ENCODE results near the gene ZDHHC24. TPM values are rescaled to one million over a fixed set of nuclear protein-coding genes. Genes with fewer than 3 reads are reported as not detected.
"Not testable (repeated sequence)": the region's sequence is repeated elsewhere in the genome, so short reads cannot be mapped to it uniquely, and the experiment has no call there.

Gene ZDHHC24
- polyA plus RNA-seq, 4 donors, result 3.1 to 11.0 (median 5.5) TPM

DNA sequence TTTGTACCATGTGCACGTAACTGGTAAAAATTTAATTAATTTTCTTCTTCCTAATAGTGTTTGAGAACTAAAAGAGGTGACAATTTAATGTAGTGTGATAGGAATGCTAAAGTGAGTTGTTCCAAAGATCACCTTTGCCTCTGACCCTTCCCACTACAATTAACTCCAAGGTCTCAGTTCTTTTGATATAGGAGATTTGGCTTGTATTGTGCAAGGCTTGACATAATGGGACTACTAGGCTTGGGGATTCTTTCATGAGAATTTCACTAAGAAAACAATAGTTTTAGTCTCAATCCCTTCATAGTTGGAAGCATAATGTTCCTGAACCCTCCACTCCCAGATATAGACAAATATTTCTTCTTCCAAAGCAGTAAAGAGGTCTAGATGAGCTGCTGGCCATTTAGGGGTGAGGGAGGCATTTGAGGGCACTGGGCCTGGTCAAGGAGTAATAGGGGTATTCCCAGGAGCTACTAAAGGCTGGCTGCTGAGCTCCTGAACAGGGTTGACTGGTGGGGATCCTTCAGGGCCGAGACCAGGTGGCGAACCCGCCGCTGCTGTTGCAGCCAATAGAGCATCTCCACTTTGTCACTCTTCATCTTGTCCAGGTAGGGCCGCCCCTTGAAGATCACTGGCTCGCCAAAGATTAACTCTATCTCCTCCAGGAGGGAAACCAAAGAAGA is 44.3 kb upstream of the ZDHHC24 start:
- 87 to 91% (median 89%) methylated on average over 7 of the region's 7 CpGs for WGBS, 3 donors
- H3K27ac ChIP-seq (ENCODE audit: low read depth in 1 of 3, low read length in 2 of 3), result no peak overlapping the region
- no peak for FAIRE-seq

DNA sequence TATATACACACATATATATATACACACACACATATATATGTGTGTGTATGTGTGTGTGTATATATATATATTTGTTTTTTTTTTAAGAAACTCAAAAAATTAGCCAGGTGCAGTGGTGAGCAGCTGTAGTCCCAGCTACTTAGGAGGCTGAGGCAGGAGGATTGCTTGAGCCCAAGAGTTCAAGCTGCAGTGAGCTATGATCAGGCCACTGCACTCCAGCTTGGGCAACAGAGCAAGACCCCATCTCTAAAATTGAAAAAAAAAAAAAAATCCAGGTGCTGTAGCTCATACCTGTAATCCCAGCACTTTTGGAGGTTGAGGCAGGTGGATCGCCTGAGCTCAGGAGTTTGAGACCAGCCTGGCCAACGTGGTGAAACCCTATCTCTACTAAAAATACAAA is 43.5 kb upstream of the ZDHHC24 start:
- H3K27ac ChIP-seq (ENCODE audit: low read depth in 1 of 3, low read length in 2 of 3); FAIRE-seq: not testable (repeated sequence)

More for the DNA sequence above, 44.3 kb upstream of the ZDHHC24 start:
- H3K27me3 ChIP-seq (ENCODE audit: control insufficient read depth in 3 of 3, insufficient read depth in 3 of 3, low read length in 3 of 3), result no peaks in the 10 kb centered on the region
- no peak for DNase-seq
- no peak overlapping the region for H3K4me3 ChIP-seq (ENCODE audit: low read depth in 1 of 3, low read length in 3 of 3)
- H3K4me1 ChIP-seq (ENCODE audit: control insufficient read depth in 3 of 3, insufficient read depth in 2 of 3, low read depth in 1 of 3, low read length in 2 of 3), result peaks cover 3 to 20% (median 4%) of the 10 kb centered on the region in 3 donors
- H3K36me3 ChIP-seq (ENCODE audit: control insufficient read depth in 3 of 3, insufficient read depth in 2 of 3, low read depth in 1 of 3, low read length in 3 of 3), result peaks cover 0 to 2% (median 0%) of the 10 kb centered on the region in 3 donors
- H3K9me3 ChIP-seq (ENCODE audit: control insufficient read depth in 2 of 2, insufficient read depth in 1 of 2, low read depth in 1 of 2, low read length in 1 of 2), result peaks cover 0 to 27% of the 10 kb centered on the region in 2 donors

DNA sequence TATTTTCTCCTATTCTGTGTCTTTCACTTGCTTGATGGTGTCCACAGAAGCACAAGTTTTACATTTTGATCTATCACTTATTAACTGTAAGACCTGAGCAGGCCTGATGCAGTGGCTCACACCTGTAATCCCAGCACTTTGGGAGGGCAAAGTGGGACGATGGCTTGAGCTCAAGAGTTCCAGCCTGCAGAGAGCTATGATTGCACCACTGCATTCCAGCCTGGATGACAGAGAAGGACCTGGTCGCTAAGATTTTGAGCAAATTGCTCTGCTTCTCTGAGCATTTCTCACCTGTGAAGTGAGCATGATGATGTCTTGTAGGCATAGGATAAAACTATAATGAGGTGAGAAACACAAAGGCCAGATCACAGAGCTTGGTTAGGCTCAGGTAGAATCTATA is 40.3 kb upstream of the ZDHHC24 start:
- Histone ChIP-seq H3K9me3 (ENCODE audit: control insufficient read depth in 2 of 2, insufficient read depth in 1 of 2, low read depth in 1 of 2, low read length in 1 of 2) (peaks cover 0 to 16% of the 10 kb centered on the region in 2 donors), H3K4me3 (ENCODE audit: low read depth in 1 of 3, low read length in 3 of 3) (no peak overlapping the region), H3K36me3 (ENCODE audit: control insufficient read depth in 3 of 3, insufficient read depth in 2 of 3, low read depth in 1 of 3, low read length in 3 of 3) (no peaks in the 10 kb centered on the region), H3K4me1 (ENCODE audit: control insufficient read depth in 3 of 3, insufficient read depth in 2 of 3, low read depth in 1 of 3, low read length in 2 of 3) (no peaks in the 10 kb centered on the region), H3K27ac (ENCODE audit: low read depth in 1 of 3, low read length in 2 of 3) (no peak overlapping the region), H3K27me3 (ENCODE audit: control insufficient read depth in 3 of 3, insufficient read depth in 3 of 3, low read length in 3 of 3) (no peaks in the 10 kb centered on the region)
- DNase-seq (no peak), FAIRE-seq (no peak)
- 44 to 65% (median 63%) methylated on average over 2 of the region's 2 CpGs for WGBS, 3 donors

More for the DNA sequence above, 43.5 kb upstream of the ZDHHC24 start:
- H3K36me3 ChIP-seq (ENCODE audit: control insufficient read depth in 3 of 3, insufficient read depth in 2 of 3, low read depth in 1 of 3, low read length in 3 of 3); DNase-seq; H3K4me3 ChIP-seq (ENCODE audit: low read depth in 1 of 3, low read length in 3 of 3); H3K27me3 ChIP-seq (ENCODE audit: control insufficient read depth in 3 of 3, insufficient read depth in 3 of 3, low read length in 3 of 3): not testable (repeated sequence)
- WGBS, 3 donors, result 58 to 78% (median 67%) methylated on average over 2 of the region's 2 CpGs
- Histone ChIP-seq H3K9me3 (ENCODE audit: control insufficient read depth in 2 of 2, insufficient read depth in 1 of 2, low read depth in 1 of 2, low read length in 1 of 2) (peaks cover 0 to 27% of the 10 kb centered on the region in 2 donors), H3K4me1 (ENCODE audit: control insufficient read depth in 3 of 3, insufficient read depth in 2 of 3, low read depth in 1 of 3, low read length in 2 of 3) (peaks cover 3 to 14% (median 4%) of the 10 kb centered on the region in 3 donors)

DNA sequence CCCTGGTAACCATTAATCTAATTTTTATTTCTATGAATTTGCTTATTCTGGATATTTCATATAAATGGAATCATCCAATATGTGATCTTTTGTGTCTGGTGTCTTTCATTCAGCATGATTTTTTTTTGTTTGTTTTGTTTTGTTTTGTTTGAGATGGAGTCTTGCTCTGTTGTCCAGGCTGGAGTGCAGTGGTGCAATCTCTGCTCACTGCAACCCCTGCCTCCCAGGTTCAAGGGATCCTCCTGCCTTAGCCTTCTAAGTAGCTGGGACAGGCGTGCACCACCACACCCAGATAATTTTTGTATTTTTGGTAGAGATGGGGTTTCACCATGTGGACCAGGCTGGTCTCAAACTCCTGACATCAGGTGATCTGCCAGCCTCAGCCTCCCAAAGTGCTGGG is 39.6 kb upstream of the ZDHHC24 start:
- 81 to 94% (median 82%) methylated on average over 1 of the region's 1 CpG for WGBS, 3 donors
- H3K9me3 ChIP-seq (ENCODE audit: control insufficient read depth in 2 of 2, insufficient read depth in 1 of 2, low read depth in 1 of 2, low read length in 1 of 2); H3K36me3 ChIP-seq (ENCODE audit: control insufficient read depth in 3 of 3, insufficient read depth in 2 of 3, low read depth in 1 of 3, low read length in 3 of 3); H3K4me3 ChIP-seq (ENCODE audit: low read depth in 1 of 3, low read length in 3 of 3); FAIRE-seq; DNase-seq; H3K4me1 ChIP-seq (ENCODE audit: control insufficient read depth in 3 of 3, insufficient read depth in 2 of 3, low read depth in 1 of 3, low read length in 2 of 3); H3K27me3 ChIP-seq (ENCODE audit: control insufficient read depth in 3 of 3, insufficient read depth in 3 of 3, low read length in 3 of 3); H3K27ac ChIP-seq (ENCODE audit: low read depth in 1 of 3, low read length in 2 of 3): not testable (repeated sequence)

DNA sequence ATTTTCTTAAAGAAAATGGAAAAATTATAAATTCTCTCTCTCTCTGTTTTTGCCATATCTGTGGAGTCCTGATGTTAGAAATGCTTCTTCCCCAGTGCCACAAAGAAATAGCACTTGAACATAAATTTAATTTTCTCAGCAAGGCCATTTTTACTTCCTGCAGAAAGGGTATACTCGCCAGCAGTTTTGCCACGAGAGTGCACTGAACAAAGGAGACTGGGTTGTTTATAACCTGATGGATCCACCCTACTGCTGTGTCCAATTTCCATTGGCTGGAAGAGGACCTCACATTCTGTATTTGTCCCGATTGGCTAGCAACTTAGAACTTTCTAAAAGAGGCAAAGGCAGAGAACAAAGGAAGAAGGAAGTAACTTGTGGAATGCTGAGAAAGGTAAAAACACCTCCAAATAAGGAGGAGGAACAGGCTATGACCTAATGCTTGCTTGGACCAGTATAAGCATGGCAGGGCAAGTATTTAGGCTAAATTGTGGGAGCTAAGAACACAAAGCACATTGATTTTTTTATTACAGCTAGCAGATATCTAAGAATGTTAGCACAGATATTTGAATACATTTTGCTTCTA is 36.8 kb upstream of the ZDHHC24 start:
- not testable (repeated sequence) for DNase-seq; H3K36me3 ChIP-seq (ENCODE audit: control insufficient read depth in 3 of 3, insufficient read depth in 2 of 3, low read depth in 1 of 3, low read length in 3 of 3); H3K27me3 ChIP-seq (ENCODE audit: control insufficient read depth in 3 of 3, insufficient read depth in 3 of 3, low read length in 3 of 3); H3K4me3 ChIP-seq (ENCODE audit: low read depth in 1 of 3, low read length in 3 of 3); H3K4me1 ChIP-seq (ENCODE audit: control insufficient read depth in 3 of 3, insufficient read depth in 2 of 3, low read depth in 1 of 3, low read length in 2 of 3); FAIRE-seq; H3K9me3 ChIP-seq (ENCODE audit: control insufficient read depth in 2 of 2, insufficient read depth in 1 of 2, low read depth in 1 of 2, low read length in 1 of 2); H3K27ac ChIP-seq (ENCODE audit: low read depth in 1 of 3, low read length in 2 of 3)
- 81 to 87% (median 83%) methylated on average over 3 of the region's 3 CpGs for WGBS, 3 donors

DNA sequence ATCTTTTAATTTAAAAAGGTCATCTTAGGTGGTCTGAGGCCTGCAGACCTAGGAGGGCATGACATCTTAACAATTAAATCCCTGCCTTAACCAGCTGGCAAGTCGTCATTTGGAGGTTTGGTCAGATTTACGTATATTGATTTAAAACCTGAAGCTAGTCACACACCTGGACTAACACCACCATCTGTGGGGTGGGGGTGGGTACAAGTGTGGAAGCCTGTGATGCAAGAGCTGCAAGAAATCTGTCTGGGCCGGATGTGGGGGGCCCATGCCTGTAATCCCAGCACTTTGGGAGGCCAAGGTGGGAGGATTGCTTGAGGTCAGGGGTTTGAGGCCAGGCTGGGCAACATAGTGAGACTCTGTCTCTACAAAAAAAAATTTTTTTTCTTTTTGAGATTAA is 35.4 kb upstream of the ZDHHC24 start:
- H3K27me3 ChIP-seq (ENCODE audit: control insufficient read depth in 3 of 3, insufficient read depth in 3 of 3, low read length in 3 of 3), result peaks cover 0 to 5% (median 0%) of the 10 kb centered on the region in 3 donors
- H3K9me3 ChIP-seq (ENCODE audit: control insufficient read depth in 2 of 2, insufficient read depth in 1 of 2, low read depth in 1 of 2, low read length in 1 of 2), result peaks cover 0 to 3% of the 10 kb centered on the region in 2 donors
- H3K4me1 ChIP-seq (ENCODE audit: control insufficient read depth in 3 of 3, insufficient read depth in 2 of 3, low read depth in 1 of 3, low read length in 2 of 3), result peaks cover 0 to 7% (median 0%) of the 10 kb centered on the region in 3 donors
- FAIRE-seq (no peak), DNase-seq (no peak)
- no peak overlapping the region for H3K4me3 ChIP-seq (ENCODE audit: low read depth in 1 of 3, low read length in 3 of 3)
- WGBS, 3 donors, result 79 to 83% (median 81%) methylated on average over 3 of the region's 3 CpGs
- no peaks in the 10 kb centered on the region for H3K36me3 ChIP-seq (ENCODE audit: control insufficient read depth in 3 of 3, insufficient read depth in 2 of 3, low read depth in 1 of 3, low read length in 3 of 3)
- H3K27ac ChIP-seq (ENCODE audit: low read depth in 1 of 3, low read length in 2 of 3), result no peak overlapping the region

DNA sequence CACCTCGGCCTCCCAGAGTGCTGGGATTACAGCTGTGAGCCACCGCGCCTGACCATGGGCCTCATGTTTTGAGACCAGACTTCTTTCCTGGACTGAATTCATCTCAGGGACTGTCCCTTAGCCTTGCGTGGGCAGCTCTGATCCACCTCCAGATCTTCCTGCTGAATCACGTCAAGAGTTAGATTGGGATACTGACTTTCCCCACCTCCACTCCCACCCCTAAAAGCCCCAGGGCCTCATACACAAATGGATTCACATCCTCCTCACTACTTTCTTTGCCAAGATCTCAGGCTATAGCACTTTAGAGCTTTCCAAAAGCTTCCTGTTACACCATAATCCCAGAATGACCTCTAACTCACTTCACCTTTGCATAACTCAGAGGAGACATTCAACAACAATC is 35.0 kb upstream of the ZDHHC24 start:
- FAIRE-seq (no peak), DNase-seq (no peak)
- no peaks in the 10 kb centered on the region for H3K36me3 ChIP-seq (ENCODE audit: control insufficient read depth in 3 of 3, insufficient read depth in 2 of 3, low read depth in 1 of 3, low read length in 3 of 3)
- no peak overlapping the region for H3K27ac ChIP-seq (ENCODE audit: low read depth in 1 of 3, low read length in 2 of 3)
- H3K4me1 ChIP-seq (ENCODE audit: control insufficient read depth in 3 of 3, insufficient read depth in 2 of 3, low read depth in 1 of 3, low read length in 2 of 3), result peaks cover 0 to 7% (median 0%) of the 10 kb centered on the region in 3 donors
- H3K27me3 ChIP-seq (ENCODE audit: control insufficient read depth in 3 of 3, insufficient read depth in 3 of 3, low read length in 3 of 3), result peaks cover 0 to 5% (median 0%) of the 10 kb centered on the region in 3 donors
- no peak overlapping the region for H3K4me3 ChIP-seq (ENCODE audit: low read depth in 1 of 3, low read length in 3 of 3)
- 75 to 89% (median 80%) methylated on average over 5 of the region's 5 CpGs for WGBS, 3 donors
- peaks cover 0 to 3% of the 10 kb centered on the region in 2 donors for H3K9me3 ChIP-seq (ENCODE audit: control insufficient read depth in 2 of 2, insufficient read depth in 1 of 2, low read depth in 1 of 2, low read length in 1 of 2)

DNA sequence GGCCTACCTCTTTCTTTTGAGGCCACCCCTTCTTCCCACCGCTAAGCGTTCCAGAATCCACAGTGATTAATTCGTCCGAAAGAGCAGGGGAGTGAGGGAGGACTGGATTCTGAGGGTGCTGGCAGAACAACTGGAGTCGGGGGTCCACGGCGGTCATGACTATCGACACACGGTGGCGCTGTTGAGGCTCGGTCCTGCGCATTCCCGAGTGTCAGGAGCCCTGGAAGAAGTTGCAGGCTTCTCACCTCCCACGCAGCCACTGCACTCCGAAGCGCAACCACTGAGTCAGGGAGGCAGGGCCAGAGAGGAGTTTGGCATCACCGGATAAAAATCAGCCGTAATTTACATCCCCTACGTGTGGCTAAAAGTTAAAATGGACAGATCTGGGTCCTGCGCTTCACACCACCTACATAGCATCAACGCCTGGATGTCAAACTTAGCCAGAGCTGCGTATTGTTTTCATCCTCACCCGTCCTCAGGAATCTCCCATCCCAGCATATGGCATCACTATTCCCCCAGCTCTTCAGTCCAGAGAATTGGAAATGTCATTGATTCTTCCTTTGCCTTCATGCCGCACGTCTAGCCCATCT is 33.3 kb upstream of the ZDHHC24 start:
- FAIRE-seq, result no peak
- H3K4me3 ChIP-seq (ENCODE audit: low read depth in 1 of 3, low read length in 3 of 3), result no peak overlapping the region
- DNase-seq, result peak; percentile 60 to 77
- 18 to 19% (median 18%) methylated on average over 25 of the region's 25 CpGs for WGBS, 3 donors
- peaks cover 0 to 3% of the 10 kb centered on the region in 2 donors for H3K9me3 ChIP-seq (ENCODE audit: control insufficient read depth in 2 of 2, insufficient read depth in 1 of 2, low read depth in 1 of 2, low read length in 1 of 2)
- H3K27me3 ChIP-seq (ENCODE audit: control insufficient read depth in 3 of 3, insufficient read depth in 3 of 3, low read length in 3 of 3), result peaks cover 0 to 5% (median 0%) of the 10 kb centered on the region in 3 donors
- H3K36me3 ChIP-seq (ENCODE audit: control insufficient read depth in 3 of 3, insufficient read depth in 2 of 3, low read depth in 1 of 3, low read length in 3 of 3), result no peaks in the 10 kb centered on the region
- H3K27ac ChIP-seq (ENCODE audit: low read depth in 1 of 3, low read length in 2 of 3), result no peak overlapping the region
- peaks cover 0 to 7% (median 0%) of the 10 kb centered on the region in 3 donors for H3K4me1 ChIP-seq (ENCODE audit: control insufficient read depth in 3 of 3, insufficient read depth in 2 of 3, low read depth in 1 of 3, low read length in 2 of 3)
